Prostate gland (tissue), 2 donors: Measurements from ENCODE around the gene ELK3. TPM values are rescaled to one million over a fixed set of nuclear protein-coding genes. Genes with fewer than 3 reads are reported as not detected.

ENCODE experiments used
- DNase-seq: peaks from one replicate; pipeline ENCODE4 v3.0.0-alpha.2; 2019; ENCODE audit warnings: low spot score
- H3K27ac ChIP-seq, 2 donors: fragments of 200-600 bp; sonication (generic); 2 replicates each; pipeline ENCODE4 v1.5.1; 2017 to 2019
- H3K27me3 ChIP-seq: fragments of 200-600 bp; sonication (generic); replicated peaks from 2 replicates; pipeline ENCODE4 v1.5.1; 2019; ENCODE audit not compliant: insufficient read depth
- H3K36me3 ChIP-seq, 2 donors: fragments of 200-600 bp; sonication (generic); 1 replicate in 1 of 2; 2 replicates in 1 of 2; pipeline versions ENCODE4 v1.5.1 to v1.8.1; 2017 to 2019
- H3K4me1 ChIP-seq: fragments of 200-600 bp; sonication (generic); replicated peaks from 2 replicates; pipeline ENCODE4 v1.5.1; 2019
- H3K4me3 ChIP-seq, 2 donors: fragments of 200-600 bp; sonication (generic); 2 replicates each; pipeline ENCODE4 v1.5.1; 2017 to 2019
- H3K9me3 ChIP-seq: fragments of 200-600 bp; sonication (generic); 2 replicates; pipeline ENCODE4 v1.5.1; 2017
- POLR2A ChIP-seq: fragments of 450-650 bp; IDR thresholded peaks from one replicate; pipeline ENCODE4 v1.6.1; 2016; ENCODE audit warnings: antibody characterized with exemption, mild to moderate bottlenecking
- POLR2AphosphoS5 ChIP-seq: sonication (generic); formaldehyde crosslinking; IDR thresholded peaks from one replicate; pipeline ENCODE4 v1.6.1; 2017; ENCODE audit warnings: antibody characterized with exemption
- WGBS: methylation state at CpG from one replicate; pipeline ENCODE4 v1.1.5; 2018; 5-methylcytosine and 5-hydroxymethylcytosine counted together
- intact Hi-C: fragments of 100-400 bp; cut with DNase I; formaldehyde crosslinking; loops from one replicate; pipeline ENCODE4 v1.14.2; 2022
- total RNA-seq, 2 donors: library from RNA; depleted of rRNA; stranded (reverse); fragments of >200 nt; gene quantifications; one replicate each; pipeline ENCODE4 v1.1.0, GENCODE V29; 2016
- TF ChIP-seq, protein P1 (sequence below), 4 experiments: fragments of 200-600 bp in 2 of 4; fragments of 450-650 bp in 2 of 4; sonication (generic) in 2 of 4; IDR thresholded peaks; 1 replicate in 3 of 4; 2 replicates in 1 of 4; pipeline ENCODE4 v1.5.1; 2016 to 2019; ENCODE audit warnings: antibody characterized with exemption in 4 of 4, mild to moderate bottlenecking in 2 of 4, moderate library complexity in 2 of 4

The ELK3 gene
- total RNA-seq, 2 donors from 2014 or later = 7.0 to 20.6 TPM

GRCh38 chr12:96241846-96242256, 47.7 kb downstream of the ELK3 start:
- intact Hi-C loops = no loop called here
- Histone ChIP-seq H3K4me1 (no peaks in the 10 kb centered on the region), H3K27me3 (no peaks in the 10 kb centered on the region), H3K36me3 (no peaks in the 10 kb centered on the region), H3K9me3 (no peaks in the 10 kb centered on the region), H3K4me3 (no peak overlapping the region), H3K27ac (no peak overlapping the region)
- TF ChIP-seq POLR2AphosphoS5 (no peak), POLR2A (no peak)
- TF ChIP-seq, protein P1, sequence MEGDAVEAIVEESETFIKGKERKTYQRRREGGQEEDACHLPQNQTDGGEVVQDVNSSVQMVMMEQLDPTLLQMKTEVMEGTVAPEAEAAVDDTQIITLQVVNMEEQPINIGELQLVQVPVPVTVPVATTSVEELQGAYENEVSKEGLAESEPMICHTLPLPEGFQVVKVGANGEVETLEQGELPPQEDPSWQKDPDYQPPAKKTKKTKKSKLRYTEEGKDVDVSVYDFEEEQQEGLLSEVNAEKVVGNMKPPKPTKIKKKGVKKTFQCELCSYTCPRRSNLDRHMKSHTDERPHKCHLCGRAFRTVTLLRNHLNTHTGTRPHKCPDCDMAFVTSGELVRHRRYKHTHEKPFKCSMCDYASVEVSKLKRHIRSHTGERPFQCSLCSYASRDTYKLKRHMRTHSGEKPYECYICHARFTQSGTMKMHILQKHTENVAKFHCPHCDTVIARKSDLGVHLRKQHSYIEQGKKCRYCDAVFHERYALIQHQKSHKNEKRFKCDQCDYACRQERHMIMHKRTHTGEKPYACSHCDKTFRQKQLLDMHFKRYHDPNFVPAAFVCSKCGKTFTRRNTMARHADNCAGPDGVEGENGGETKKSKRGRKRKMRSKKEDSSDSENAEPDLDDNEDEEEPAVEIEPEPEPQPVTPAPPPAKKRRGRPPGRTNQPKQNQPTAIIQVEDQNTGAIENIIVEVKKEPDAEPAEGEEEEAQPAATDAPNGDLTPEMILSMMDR (IDR thresholded peaks at IDR 0.05) = no peak
- WGBS = 79% methylated on average over 9 of the region's 9 CpGs
- DNase-seq = no peak

GRCh38 chr12:96242597-96242996, 48.4 kb downstream of the ELK3 start:
- 75% methylated on average over 12 of the region's 12 CpGs for WGBS
- Histone ChIP-seq H3K4me1 (no peaks in the 10 kb centered on the region), H3K9me3 (no peaks in the 10 kb centered on the region), H3K27me3 (no peaks in the 10 kb centered on the region), H3K27ac (no peak overlapping the region), H3K4me3 (no peak overlapping the region), H3K36me3 (no peaks in the 10 kb centered on the region)
- intact Hi-C loops = no loop called here
- TF ChIP-seq, protein P1 (IDR thresholded peaks at IDR 0.05) = no peak
- TF ChIP-seq POLR2AphosphoS5 = no peak
- no peak for TF ChIP-seq POLR2A
- DNase-seq = no peak

DNA sequence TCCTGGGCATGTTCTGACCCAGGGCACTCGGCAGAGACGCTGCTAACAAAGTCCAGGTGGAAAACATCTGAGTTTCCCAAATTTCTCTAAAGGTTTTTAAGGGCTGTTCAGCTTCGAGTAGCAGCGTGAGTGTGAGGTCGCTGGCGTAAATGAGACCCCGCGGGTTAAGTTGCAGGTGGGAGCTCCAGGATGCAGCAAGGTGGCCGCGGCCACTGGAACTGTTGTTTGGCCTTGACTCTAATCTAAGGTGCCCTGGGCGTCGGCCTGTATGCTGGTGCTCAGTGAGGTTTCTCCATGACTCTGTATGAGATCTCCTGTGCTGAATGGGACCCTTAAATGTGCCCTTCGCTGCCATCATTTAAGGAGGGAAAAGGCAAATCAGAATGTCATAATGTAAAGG, 50.7 kb downstream of the ELK3 start:
- no peak overlapping the region for H3K27ac ChIP-seq
- no peak overlapping the region for H3K4me3 ChIP-seq
- TF ChIP-seq POLR2AphosphoS5 = no peak
- TF ChIP-seq POLR2A = no peak
- TF ChIP-seq, protein P1 (IDR thresholded peaks at IDR 0.05) = no peak
- H3K4me1 ChIP-seq = no peaks in the 10 kb centered on the region
- intact Hi-C loops = no loop called here
- H3K27me3 ChIP-seq = no peaks in the 10 kb centered on the region
- WGBS = 70% methylated on average over 13 of the region's 13 CpGs
- H3K9me3 ChIP-seq = no peaks in the 10 kb centered on the region
- no peak for DNase-seq
- no peaks in the 10 kb centered on the region for H3K36me3 ChIP-seq

DNA sequence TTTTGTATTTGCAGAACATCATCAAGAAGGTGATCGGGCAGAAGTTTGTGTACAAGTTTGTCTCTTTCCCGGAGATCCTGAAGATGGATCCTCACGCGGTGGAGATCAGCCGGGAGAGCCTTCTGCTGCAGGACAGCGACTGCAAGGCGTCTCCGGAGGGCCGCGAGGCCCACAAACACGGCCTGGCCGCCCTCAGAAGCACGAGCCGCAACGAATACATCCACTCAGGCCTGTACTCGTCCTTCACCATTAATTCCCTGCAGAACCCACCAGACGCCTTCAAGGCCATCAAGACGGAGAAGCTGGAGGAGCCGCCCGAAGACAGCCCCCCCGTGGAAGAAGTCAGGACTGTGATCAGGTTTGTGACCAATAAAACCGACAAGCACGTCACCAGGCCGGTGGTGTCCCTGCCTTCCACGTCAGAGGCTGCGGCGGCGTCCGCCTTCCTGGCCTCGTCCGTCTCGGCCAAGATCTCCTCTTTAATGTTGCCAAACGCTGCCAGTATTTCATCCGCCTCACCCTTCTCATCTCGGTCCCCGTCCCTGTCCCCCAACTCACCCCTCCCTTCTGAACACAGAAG, 52.8 kb downstream of the ELK3 start:
- H3K27me3 ChIP-seq = no peaks in the 10 kb centered on the region
- H3K36me3 ChIP-seq = no peaks in the 10 kb centered on the region
- intact Hi-C loops = no loop called here

DNA sequence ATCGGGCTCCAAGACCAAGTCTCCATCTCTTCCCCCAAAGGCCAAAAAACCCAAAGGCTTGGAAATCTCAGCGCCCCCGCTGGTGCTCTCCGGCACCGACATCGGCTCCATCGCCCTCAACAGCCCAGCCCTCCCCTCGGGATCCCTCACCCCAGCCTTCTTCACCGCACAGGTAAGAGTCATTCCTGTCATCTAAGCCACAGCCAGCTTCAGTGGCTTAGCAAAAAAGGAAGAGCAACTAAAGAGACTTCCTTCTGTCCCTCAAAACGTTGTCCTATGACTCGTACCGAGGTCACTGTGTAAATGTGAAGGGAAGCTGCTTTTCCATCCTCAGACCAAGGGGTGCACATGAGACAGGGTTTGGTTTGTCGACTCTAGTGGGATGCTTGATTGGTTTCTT, 53.4 kb downstream of the ELK3 start:
- no peaks in the 10 kb centered on the region for H3K36me3 ChIP-seq
- no peak overlapping the region for H3K4me3 ChIP-seq
- no peak for DNase-seq
- H3K4me1 ChIP-seq = no peaks in the 10 kb centered on the region
- H3K27ac ChIP-seq = no peak overlapping the region
- WGBS = 95% methylated on average over 13 of the region's 13 CpGs
- H3K9me3 ChIP-seq = no peaks in the 10 kb centered on the region
- H3K27me3 ChIP-seq = no peaks in the 10 kb centered on the region
- no peak for TF ChIP-seq POLR2A
- TF ChIP-seq, protein P1 (IDR thresholded peaks at IDR 0.05) = no peak
- intact Hi-C loops = no loop called here

More for the DNA sequence above, 52.8 kb downstream of the ELK3 start:
- WGBS = 92% methylated on average over 36 of the region's 36 CpGs
- Histone ChIP-seq H3K27ac (no peak overlapping the region), H3K4me3 (no peak overlapping the region), H3K4me1 (no peaks in the 10 kb centered on the region), H3K9me3 (no peaks in the 10 kb centered on the region)
- no peak for DNase-seq
- TF ChIP-seq POLR2A (no peak), POLR2AphosphoS5 (no peak)
- TF ChIP-seq, protein P1 (IDR thresholded peaks at IDR 0.05) = no peak
